IMR-90 (cell line): ENCODE measurements around the gene EEIG2.

Experiments used
- CTCF ChIP-seq: conservative IDR thresholded peaks from 2 replicates; pipeline ENCODE4 v1.5.1; 2012; ENCODE audit warnings: mild to moderate bottlenecking, low read depth, low read length, improper control_type of control experiment
- SMC3 ChIP-seq: fragments of 150-350 bp; IDR thresholded peaks from 2 replicates; pipeline ENCODE4 v1.6.1; 2016; ENCODE audit warnings: low read depth, mild to moderate bottlenecking, antibody characterized with exemption, low read length, moderate library complexity

- TF ChIP-seq CTCF = no peak
- TF ChIP-seq SMC3 = no peak
These were observed 46.6 kb downstream of the EEIG2 start for GRCh38 chr1:108606478-108606877.
